ENCODE data around the gene RBM41.

The RBM41 gene

DNA sequence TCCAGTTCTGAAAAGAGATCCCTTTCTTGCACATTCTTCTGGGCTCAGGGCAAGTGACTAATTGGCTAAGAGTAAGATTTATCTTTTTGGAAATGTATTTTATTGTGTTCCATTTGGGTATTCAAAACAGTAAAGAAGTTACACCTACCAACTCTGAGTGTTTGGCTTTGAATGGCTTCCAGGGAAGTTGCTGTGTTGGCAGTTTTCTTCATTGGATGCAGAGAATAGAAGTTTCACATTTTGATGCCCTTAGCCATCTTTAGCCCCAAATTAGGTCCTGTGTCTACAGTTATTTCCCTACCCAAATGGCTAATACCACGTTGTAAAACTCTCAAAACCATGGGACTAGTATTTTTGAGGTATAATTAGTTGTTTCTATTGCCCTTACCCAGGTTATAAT, 88.9 kb downstream of the RBM41 start:
- DNase-seq (ENCODE audit: low read depth) = no peak

- DNase-seq (ENCODE audit: low read depth) = no peak
Measured at GRCh38 chrX:107025545-107025944, 93.1 kb downstream of the RBM41 start.

DNA sequence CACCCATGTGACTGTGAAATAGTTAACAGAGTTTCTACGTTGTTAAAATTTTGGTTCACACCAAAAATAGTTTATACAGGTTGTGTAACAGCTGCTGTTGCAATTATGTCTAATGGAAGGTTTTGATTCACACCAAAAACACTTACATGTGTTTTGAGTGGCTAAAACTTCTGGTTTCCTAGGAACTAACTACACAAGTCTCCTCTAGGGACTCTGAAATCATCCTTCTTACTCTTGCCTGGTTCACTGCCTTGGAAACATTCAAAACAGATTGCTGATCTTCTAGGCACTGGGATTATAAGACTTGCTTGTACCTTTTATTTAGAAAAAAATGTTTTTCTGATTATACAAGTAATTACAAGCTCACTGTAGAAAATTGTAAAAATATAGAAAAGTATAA, 103.7 kb downstream of the RBM41 start:
- DNase-seq (ENCODE audit: low read depth) = no peak

Data from T follicular helper cell (primary cell).